Mesothelial cell of epicardium (in vitro differentiated cells): Measurements from ENCODE around the gene OR4E2. TPM values are rescaled to one million over a fixed set of nuclear protein-coding genes. Genes with fewer than 3 reads are reported as not detected.

Experiments
- DNase-seq, 2 experiments: peaks; one replicate each; pipeline ENCODE4 v3.0.0; 2021; ENCODE audit warnings: low spot score in 2 of 2; ENCODE audit not compliant: unreplicated experiment in 2 of 2
- H3K27ac Mint-ChIP-seq: 2 replicates; pipeline ENCODE4 v1.8.0; 2021; ENCODE audit warnings: mixed read lengths
- H3K27me3 Mint-ChIP-seq: 2 replicates; pipeline ENCODE4 v1.8.0; 2021; ENCODE audit warnings: low read depth, mixed read lengths
- H3K36me3 Mint-ChIP-seq: 2 replicates; pipeline ENCODE4 v1.8.0; 2021; ENCODE audit warnings: mixed read lengths
- H3K4me1 Mint-ChIP-seq: 2 replicates; pipeline ENCODE4 v1.8.0; 2021; ENCODE audit warnings: mixed read lengths
- H3K4me3 Mint-ChIP-seq: 2 replicates; pipeline ENCODE4 v1.8.0; 2021; ENCODE audit warnings: mild to moderate bottlenecking, moderate library complexity, mixed read lengths
- H3K9me3 Mint-ChIP-seq: 2 replicates; pipeline ENCODE4 v1.8.0; 2021; ENCODE audit warnings: mixed read lengths
- CTCF ChIP-seq: fragments of 200-600 bp; sonication (generic); IDR thresholded peaks from one replicate; pipeline ENCODE4 v1.5.0; 2021; ENCODE audit warnings: antibody characterized with exemption; ENCODE audit not compliant: unreplicated experiment
- total RNA-seq: library from RNA; stranded (reverse); gene quantifications from 3 replicates; pipeline ENCODE4 v1.2.1, GENCODE V29; 2021

OR4E2 gene
- total RNA-seq, 1 donor from 2014 or later, result not detected

- no peak for DNase-seq
- Mint-ChIP-seq H3K27ac (no peak overlapping the region), H3K4me3 (no peak overlapping the region), H3K36me3 (no peaks in the 10 kb centered on the region), H3K27me3 (peaks cover 48% of the 10 kb centered on the region), H3K9me3 (peaks cover 5% of the 10 kb centered on the region), H3K4me1 (no peaks in the 10 kb centered on the region)
- no peak for TF ChIP-seq CTCF
Observed at GRCh38 chr14:21712036-21712435, 58.4 kb downstream of the OR4E2 start.

GRCh38 chr14:21714318-21714929 lies 60.8 kb downstream of the OR4E2 start:
- Mint-ChIP-seq H3K4me3 (no peak overlapping the region), H3K9me3 (no peaks in the 10 kb centered on the region), H3K27me3 (peaks cover 61% of the 10 kb centered on the region), H3K27ac (no peak overlapping the region), H3K4me1 (no peaks in the 10 kb centered on the region), H3K36me3 (no peaks in the 10 kb centered on the region)
- DNase-seq, result no peak
- TF ChIP-seq CTCF, result no peak

Other genes with a start within 250 kb of the OR4E2 start
- gene CHD8, start 197.7 kb upstream of the OR4E2 start, total RNA-seq, result 123 to 126 TPM (median 124 TPM) in 3 replicates
- gene RAB2B, start 176.9 kb upstream of the OR4E2 start, total RNA-seq, result 38.5 to 44.1 TPM (median 39.5 TPM) in 3 replicates
- 61.1 to 66.3 TPM (median 62.4 TPM) in 3 replicates for gene TOX4, start 176.6 kb upstream of the OR4E2 start, total RNA-seq
- 68.1 to 74.4 TPM (median 69.0 TPM) in 3 replicates for gene METTL3, start 142.5 kb upstream of the OR4E2 start, total RNA-seq
- gene SALL2, start 127.5 kb upstream of the OR4E2 start, total RNA-seq, result 44.6 to 45.2 TPM (median 45.2 TPM) in 3 replicates
- not detected in 3 replicates for gene OR10G3, start 73.8 kb upstream of the OR4E2 start, total RNA-seq
- not detected in 3 replicates for gene OR10G2, start 18.9 kb upstream of the OR4E2 start, total RNA-seq
- not detected in 3 replicates for gene OR4E1, start 20.0 kb downstream of the OR4E2 start, total RNA-seq